MM.1S (cell line): ENCODE measurements around the gene MOCOS.

Experiments
- CTCF ChIP-seq: fragments of 300-600 bp; sonication (generic); IDR thresholded peaks from 2 replicates; pipeline ENCODE4 v1.5.1; 2016; ENCODE audit warnings: antibody characterized with exemption, low read length, mixed read lengths
- EZH2 ChIP-seq: fragments of 300-600 bp; sonication (generic); optimal IDR thresholded peaks from 2 replicates; pipeline ENCODE3; 2017; ENCODE audit warnings: low read depth, mild to moderate bottlenecking, antibody characterized with exemption, low read length, mixed read lengths

DNA sequence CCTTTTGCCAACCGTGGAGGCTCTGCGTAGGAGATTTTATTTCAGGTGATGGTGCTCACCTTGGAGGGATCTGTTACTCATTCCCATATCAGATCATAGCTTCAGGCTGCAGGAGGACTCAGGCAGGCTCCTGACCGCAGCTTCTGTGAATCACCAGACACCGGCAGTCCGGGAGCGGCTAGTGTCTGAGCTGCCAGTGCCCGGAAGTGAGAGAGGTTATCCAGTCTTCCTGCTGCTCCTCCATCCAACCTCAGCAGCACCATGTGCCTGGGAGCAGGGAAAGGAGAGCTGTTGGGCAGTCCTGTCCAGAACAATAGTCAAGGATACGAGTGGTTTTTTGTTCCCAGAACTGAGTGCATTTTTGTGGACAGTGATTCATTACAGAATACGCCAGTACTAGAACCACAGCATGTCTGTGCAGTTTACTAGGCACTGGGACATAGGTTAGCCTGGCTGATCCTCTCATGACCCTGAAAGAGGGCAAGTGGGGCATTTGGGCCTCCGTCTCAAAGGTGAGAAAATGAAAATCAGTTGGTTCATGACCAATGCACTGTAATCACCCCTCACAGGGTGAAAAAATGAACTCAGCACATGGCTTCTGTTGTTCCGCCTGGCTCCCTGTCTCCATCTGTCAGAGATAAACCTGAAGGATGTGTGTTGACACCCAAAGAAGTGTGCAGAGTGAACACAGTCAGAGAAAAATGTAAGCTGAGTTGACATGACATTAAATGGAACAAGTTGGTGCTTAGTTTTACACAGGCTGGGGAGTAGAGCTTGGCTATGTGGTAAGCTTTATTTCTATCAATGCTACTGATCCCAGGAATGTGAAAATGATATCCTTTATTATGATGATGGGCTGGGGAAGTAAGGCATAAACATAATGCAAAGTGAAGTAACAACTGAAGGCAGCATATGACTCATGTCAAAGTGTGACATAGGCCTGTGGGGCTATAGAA is 122.4 kb downstream of the MOCOS start:
- TF ChIP-seq CTCF (no peak), EZH2 (no peak)
